HG03521 (cell line): Measurements from ENCODE around the gene CEBPZOS.

Experiments
- ATAC-seq: cut with Tn5 transposase; IDR thresholded peaks from one replicate; pipeline ENCODE4 v1.9.1; 2021; ENCODE audit warnings: mild to moderate bottlenecking, moderate library complexity; ENCODE audit not compliant: unreplicated experiment

The CEBPZOS gene

DNA sequence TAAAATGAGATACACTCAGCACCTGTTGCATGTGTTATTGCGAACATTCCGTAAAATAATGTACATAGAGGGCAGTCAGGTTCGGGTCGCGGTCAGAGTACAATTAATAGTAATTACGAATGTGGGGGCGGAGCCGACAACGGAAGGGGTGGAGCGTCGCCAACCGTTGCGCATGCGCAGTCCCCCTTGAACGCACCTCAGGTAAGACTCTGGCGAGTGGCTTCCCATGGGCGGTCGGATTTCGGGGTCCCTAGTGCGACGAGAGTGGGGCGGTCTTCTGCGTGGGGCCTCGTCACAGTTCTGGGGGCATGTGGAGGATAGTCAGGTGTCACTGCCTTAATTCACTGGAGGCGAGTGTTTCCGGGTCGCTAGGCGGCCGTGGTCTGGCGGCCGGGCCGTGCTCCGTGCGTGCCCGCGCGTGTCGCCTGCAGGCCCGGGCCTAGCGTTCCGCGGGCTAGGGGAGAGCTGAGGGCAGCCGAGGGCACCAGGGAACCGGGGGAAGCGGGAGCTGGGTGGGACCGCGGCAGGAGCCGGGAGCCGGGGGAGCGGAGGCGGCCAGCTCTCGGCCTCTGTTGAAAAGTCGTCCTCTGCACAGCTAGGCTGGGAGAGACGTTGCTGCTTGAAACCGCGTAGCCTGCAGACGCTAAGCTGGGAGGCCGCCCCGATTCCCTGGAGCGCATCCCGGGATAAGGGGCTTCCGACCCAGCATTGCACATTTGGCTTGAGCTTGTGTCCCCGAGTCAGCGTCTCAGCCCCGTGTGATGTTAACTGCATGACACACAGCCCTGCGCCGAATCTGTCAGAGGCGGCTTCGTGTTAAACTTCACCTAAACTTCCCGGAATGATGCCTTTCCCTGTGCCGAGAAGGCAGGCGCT is at the start of gene CEBPZOS:
CEBPZOS (plus strand) TSS at position 177 of the 876 bp plus-strand sequence. CDS start 3,209 bp downstream, outside the sequence.
- ATAC-seq: peak; percentile 71

GRCh38 chr2:37148325-37148724 is 48.0 kb upstream of the CEBPZOS start:
- ATAC-seq: no peak

- no peak for ATAC-seq
These were observed 46.5 kb upstream of the CEBPZOS start for GRCh38 chr2:37149626-37150322.

- no peak for ATAC-seq
These were observed 43.1 kb upstream of the CEBPZOS start for GRCh38 chr2:37153224-37153623.

GRCh38 chr2:37154785-37155184 is 41.5 kb upstream of the CEBPZOS start:
- ATAC-seq: no peak

- peak; percentile 19 for ATAC-seq
These were observed 40.0 kb upstream of the CEBPZOS start for GRCh38 chr2:37156071-37156856.

DNA sequence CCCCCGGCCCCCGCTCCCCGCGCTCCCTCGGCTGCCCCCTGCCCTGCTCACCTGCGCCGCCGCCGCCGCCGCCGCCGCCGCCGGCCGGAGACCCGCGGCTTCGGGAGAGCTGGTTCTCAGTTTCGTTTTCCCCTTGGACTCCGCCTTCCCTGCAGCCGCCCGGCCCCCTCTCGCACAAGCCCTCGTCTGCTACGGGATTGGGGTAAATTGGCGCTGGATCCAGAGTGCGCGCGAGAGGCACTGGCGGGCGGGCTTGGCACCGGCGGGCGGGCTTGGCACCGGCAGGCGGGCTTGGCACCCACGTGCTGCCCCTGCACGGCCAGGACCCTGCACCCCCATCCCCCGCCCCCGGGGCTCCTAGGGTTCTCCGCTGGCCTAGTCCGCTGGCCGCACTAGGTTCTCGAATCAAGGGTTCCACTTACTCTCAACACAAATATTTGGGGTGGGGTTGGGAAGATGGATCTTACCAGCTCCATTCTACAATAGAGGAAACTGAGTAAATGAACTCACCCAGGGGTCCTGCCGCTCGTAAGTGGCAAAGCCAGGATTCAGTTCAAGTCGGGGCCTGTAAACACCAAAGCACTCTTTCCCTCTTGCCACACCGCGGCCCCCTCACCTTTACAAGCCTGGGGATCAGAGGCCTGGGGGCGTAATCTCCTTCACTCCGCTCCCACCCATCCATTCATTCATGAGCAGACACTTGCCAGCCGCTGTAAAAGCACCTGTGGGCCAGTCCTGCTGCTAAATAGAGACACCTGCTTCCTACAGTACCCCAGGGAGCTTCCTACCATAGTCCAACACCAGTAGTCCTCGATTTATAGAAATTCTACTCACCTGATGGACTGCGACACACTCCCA is 39.2 kb upstream of the CEBPZOS start, which contains the start of gene EIF2AK2:
EIF2AK2 (minus strand) TSS at position 124 of the 858 bp plus-strand sequence. CDS start 9,174 bp downstream, outside the sequence.
- peak; percentile 80 for ATAC-seq

DNA sequence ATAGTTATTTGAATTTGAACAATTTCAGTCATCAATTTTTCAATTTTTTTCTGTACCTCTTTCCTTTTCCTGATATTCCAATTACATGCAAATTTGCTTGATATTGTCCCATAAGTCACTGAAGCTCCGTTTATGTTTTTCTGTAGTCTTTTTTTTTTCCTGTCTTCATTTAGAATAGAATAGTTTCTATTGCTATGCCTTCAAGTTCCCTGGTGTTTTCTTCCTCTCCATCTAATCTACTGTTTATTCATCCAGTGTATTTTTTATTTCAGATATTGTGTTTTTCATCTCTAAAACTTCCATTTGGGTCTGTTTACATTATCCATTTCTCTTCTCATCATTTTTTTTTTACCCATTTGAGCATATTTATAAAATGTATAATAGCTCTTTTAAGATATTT is 31.5 kb upstream of the CEBPZOS start:
- ATAC-seq: no peak

DNA sequence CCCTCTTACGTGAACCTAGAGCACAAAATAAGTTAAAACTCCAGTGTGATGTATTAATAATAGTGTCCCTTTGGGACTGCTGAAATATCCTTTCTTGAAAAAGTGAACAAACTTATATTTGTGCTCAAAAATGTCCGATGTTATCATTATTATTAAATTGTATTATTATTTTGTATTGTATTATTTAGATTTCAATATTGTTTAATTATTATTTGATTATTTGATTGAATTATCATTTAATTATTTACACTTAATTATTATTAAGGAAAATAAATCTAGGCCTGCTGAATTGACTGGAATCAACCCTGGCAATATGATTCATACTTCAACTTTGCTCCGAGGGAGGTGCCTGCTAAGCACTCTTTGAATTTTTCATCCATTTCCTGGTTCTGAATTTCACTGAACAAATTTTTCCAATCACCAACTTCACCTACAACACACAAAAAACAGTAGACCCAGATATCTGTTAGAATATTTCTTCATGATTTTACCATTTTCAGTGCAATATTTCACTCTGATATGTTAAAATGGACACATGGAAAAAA is 28.6 kb upstream of the CEBPZOS start:
- ATAC-seq: no peak

GRCh38 chr2:37168217-37168981 is 27.9 kb upstream of the CEBPZOS start:
- no peak for ATAC-seq

- no peak for ATAC-seq
These were observed 24.7 kb upstream of the CEBPZOS start for GRCh38 chr2:37171624-37171950.

- no peak for ATAC-seq
These were observed 22.6 kb upstream of the CEBPZOS start for GRCh38 chr2:37173741-37174140.

- no peak for ATAC-seq
These were observed 16.2 kb upstream of the CEBPZOS start for GRCh38 chr2:37180006-37180639.

- no peak for ATAC-seq
These were observed 15.7 kb upstream of the CEBPZOS start for GRCh38 chr2:37180640-37181039.

- no peak for ATAC-seq
These were observed 14.3 kb upstream of the CEBPZOS start for GRCh38 chr2:37181726-37182684.

- no peak for ATAC-seq
These were observed 7.7 kb upstream of the CEBPZOS start, which contains the start of gene SULT6B1 for GRCh38 chr2:37188570-37188969. SULT6B1 (minus strand) TSS chr2:37188670; CDS start chr2:37188640, 30 bp downstream.

- no peak for ATAC-seq
These were observed 6.7 kb upstream of the CEBPZOS start for GRCh38 chr2:37189452-37190153.
